GM20431 (cell line): ENCODE results near the gene ANKRD42.

Experiments
- in situ Hi-C: fragments of 300-500 bp; cut with MseI, MboI; formaldehyde crosslinking; loops from one replicate; pipeline ENCODE4 v1.15.0; 2020; ENCODE audit warnings: low sequenced_read_pairs; ENCODE audit not compliant: unreplicated experiment

ANKRD42 gene

GRCh38 chr11:83284501-83285150 is 91.1 kb downstream of the ANKRD42 start:
- in situ Hi-C loops: no loop called here

GRCh38 chr11:83285151-83285770 is 91.7 kb downstream of the ANKRD42 start:
- in situ Hi-C loops: no loop called here

DNA sequence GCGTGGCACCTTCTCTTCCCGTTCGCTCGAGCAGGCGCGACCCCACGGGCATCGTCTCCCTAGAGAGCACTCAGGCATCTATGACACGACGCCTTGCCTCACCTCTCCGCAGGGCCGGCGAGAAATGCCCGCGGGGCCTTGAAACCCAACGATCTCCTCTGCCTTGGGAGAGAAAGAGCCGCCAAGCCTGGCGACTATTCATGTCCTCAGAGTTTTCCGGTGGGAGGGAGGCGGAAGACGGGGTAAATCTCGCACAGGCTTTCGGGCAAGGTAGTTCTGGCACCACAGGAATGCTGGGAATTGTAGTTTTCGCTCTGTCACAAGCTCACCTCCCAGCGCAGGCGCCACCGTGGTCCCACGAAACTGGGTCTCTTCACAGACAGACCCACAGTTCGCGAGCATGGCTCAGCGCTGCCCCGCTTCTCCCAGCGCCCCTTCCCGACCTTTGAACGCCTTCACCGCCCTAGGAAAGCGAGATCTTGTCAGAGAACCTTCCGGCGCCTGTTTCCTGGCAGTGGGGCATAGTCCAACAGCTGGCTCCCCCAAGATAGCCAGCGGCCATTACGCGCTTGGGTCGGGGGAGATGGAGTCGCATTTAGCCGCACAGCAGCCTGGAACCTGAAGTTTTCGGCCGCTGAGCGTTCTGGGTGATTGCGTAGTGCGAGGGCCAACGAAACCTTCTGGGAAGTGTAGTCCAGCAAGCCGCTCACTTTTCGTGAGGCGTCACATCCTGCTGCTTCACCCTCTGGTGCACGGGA is 92.4 kb downstream of the ANKRD42 start, which contains the start of gene CCDC90B:
Gene CCDC90B (minus strand): TSS at position 597 of the 758 bp plus-strand sequence. CDS start 395 bp downstream, at position 202.
- in situ Hi-C loops: no loop called here

DNA sequence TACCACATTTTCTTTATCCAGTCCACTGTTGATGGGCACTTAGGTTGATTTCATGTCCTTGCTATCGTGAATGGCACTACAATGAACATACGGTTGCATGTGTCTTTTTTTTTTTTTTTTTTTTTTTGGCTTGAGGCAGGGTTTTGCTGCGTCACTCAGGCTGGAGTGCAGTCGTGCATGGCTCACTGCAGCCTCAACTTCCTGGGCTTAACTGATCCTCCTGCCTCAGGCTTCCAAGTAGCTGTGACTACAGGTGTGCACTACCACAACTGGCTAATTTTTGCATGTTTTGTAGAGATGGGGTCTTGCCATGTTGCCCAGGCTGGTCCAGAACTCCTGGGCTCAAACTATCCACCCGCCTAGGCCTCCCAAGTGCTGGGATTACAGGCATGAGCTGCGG is 94.1 kb downstream of the ANKRD42 start:
- in situ Hi-C loops: no loop called here

GRCh38 chr11:83292709-83293456 is 99.4 kb downstream of the ANKRD42 start:
- in situ Hi-C loops: no loop called here

DNA sequence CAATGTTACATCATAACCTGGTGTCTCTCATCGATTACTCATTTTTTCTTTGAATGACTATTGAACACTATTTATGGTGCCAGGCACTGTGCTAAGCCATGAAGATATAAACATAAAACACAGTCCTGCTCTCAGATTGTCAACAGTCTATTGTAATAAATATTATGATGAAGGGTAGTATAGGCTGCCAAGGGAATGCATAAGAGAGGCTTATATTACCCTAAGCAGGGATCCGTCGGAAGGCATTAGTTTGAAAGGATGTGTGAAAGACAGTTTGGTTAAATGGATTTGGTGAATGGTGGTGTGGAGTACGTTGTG is 99.9 kb downstream of the ANKRD42 start:
- in situ Hi-C loops: no loop called here

DNA sequence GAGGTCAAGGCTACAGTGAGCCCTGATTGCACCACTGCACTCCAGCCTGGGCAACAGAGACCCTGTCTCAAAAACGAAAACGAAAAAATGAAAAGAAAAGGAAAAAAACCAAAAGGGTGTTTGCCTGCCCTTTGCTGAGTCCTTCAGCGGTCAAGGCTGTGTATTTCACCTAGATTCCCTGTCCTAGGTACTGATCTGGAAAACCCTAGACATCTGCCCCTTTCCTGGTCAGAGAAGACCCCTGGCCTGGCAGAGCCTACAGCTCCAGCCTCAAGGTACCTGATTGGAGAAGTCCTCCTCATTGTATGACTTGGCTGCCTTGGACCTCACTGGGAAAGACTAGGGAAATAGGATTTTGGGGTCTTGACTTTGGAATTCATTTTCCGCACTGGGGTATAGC is 100.7 kb downstream of the ANKRD42 start:
- in situ Hi-C loops: no loop called here
